ENCODE measurements around the gene TNNI2.

GRCh38 chr11:1843796-1844195 is 5.0 kb downstream of the TNNI2 start:
- TF ChIP-seq, protein P1, sequence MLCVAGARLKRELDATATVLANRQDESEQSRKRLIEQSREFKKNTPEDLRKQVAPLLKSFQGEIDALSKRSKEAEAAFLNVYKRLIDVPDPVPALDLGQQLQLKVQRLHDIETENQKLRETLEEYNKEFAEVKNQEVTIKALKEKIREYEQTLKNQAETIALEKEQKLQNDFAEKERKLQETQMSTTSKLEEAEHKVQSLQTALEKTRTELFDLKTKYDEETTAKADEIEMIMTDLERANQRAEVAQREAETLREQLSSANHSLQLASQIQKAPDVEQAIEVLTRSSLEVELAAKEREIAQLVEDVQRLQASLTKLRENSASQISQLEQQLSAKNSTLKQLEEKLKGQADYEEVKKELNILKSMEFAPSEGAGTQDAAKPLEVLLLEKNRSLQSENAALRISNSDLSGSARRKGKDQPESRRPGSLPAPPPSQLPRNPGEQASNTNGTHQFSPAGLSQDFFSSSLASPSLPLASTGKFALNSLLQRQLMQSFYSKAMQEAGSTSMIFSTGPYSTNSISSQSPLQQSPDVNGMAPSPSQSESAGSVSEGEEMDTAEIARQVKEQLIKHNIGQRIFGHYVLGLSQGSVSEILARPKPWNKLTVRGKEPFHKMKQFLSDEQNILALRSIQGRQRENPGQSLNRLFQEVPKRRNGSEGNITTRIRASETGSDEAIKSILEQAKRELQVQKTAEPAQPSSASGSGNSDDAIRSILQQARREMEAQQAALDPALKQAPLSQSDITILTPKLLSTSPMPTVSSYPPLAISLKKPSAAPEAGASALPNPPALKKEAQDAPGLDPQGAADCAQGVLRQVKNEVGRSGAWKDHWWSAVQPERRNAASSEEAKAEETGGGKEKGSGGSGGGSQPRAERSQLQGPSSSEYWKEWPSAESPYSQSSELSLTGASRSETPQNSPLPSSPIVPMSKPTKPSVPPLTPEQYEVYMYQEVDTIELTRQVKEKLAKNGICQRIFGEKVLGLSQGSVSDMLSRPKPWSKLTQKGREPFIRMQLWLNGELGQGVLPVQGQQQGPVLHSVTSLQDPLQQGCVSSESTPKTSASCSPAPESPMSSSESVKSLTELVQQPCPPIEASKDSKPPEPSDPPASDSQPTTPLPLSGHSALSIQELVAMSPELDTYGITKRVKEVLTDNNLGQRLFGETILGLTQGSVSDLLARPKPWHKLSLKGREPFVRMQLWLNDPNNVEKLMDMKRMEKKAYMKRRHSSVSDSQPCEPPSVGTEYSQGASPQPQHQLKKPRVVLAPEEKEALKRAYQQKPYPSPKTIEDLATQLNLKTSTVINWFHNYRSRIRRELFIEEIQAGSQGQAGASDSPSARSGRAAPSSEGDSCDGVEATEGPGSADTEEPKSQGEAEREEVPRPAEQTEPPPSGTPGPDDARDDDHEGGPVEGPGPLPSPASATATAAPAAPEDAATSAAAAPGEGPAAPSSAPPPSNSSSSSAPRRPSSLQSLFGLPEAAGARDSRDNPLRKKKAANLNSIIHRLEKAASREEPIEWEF (IDR thresholded peaks at IDR 0.05; ENCODE audit: insufficient replicate concordance, low read depth, low read length): no peak
- TF ChIP-seq POLR2A (IDR thresholded peaks at IDR 0.05; ENCODE audit: low read depth, low read length) (no peak), USF2 (IDR thresholded peaks at IDR 0.05; ENCODE audit: borderline replicate concordance, low read depth, low read length) (no peak), ZSCAN29 (IDR thresholded peaks at IDR 0.05) (no peak), TAF1 (IDR thresholded peaks at IDR 0.05; ENCODE audit: borderline replicate concordance, low read depth, low read length) (no peak), BMI1 (IDR thresholded peaks at IDR 0.05; ENCODE audit: borderline replicate concordance) (no peak), YY1 (IDR thresholded peaks at IDR 0.05; ENCODE audit: low read depth, low read length) (no peak)
- TF ChIP-seq, protein P2, sequence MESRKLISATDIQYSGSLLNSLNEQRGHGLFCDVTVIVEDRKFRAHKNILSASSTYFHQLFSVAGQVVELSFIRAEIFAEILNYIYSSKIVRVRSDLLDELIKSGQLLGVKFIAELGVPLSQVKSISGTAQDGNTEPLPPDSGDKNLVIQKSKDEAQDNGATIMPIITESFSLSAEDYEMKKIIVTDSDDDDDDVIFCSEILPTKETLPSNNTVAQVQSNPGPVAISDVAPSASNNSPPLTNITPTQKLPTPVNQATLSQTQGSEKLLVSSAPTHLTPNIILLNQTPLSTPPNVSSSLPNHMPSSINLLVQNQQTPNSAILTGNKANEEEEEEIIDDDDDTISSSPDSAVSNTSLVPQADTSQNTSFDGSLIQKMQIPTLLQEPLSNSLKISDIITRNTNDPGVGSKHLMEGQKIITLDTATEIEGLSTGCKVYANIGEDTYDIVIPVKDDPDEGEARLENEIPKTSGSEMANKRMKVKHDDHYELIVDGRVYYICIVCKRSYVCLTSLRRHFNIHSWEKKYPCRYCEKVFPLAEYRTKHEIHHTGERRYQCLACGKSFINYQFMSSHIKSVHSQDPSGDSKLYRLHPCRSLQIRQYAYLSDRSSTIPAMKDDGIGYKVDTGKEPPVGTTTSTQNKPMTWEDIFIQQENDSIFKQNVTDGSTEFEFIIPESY (IDR thresholded peaks at IDR 0.05): no peak
